Stimulated activated CD4-positive, alpha-beta T cell treated with anti-CD3 and anti-CD28 coated beads, Interleukin-2, amount 100 ng/mL, for 48 hours (primary cell): Measurements from ENCODE around the gene FFAR2.
"Not testable (repeated sequence)": the region's sequence is repeated elsewhere in the genome, so short reads cannot be mapped to it uniquely, and the experiment has no call there.

Experiments used
- DNase-seq, 2 donors: peaks; one replicate each; pipeline ENCODE4 v3.0.0-alpha.2; 2020

Gene FFAR2

GRCh38 chr19:35447606-35448469 is at the start of gene FFAR2:
TSS of gene FFAR2 (plus strand) at chr19:35448257. CDS start at chr19:35449715, 1,458 bp downstream.
- DNase-seq: no peak

- no peak for DNase-seq
Observed at GRCh38 chr19:35398570-35398969, 49.5 kb upstream of the FFAR2 start.

- DNase-seq: no peak
Observed at GRCh38 chr19:35399231-35399630, 48.8 kb upstream of the FFAR2 start.

GRCh38 chr19:35399948-35400772 is 47.9 kb upstream of the FFAR2 start:
- no peak for DNase-seq

- no peak for DNase-seq
Observed at GRCh38 chr19:35400773-35401100, 47.3 kb upstream of the FFAR2 start.

- not testable (repeated sequence) for DNase-seq
Observed at GRCh38 chr19:35401416-35401815, 46.6 kb upstream of the FFAR2 start.

GRCh38 chr19:35403116-35403760 is 44.8 kb upstream of the FFAR2 start:
- DNase-seq: no peak

GRCh38 chr19:35404879-35405622 is 43.0 kb upstream of the FFAR2 start:
- DNase-seq: peak; percentile 55 to 61

- no peak for DNase-seq
Observed at GRCh38 chr19:35407619-35408018, 40.4 kb upstream of the FFAR2 start.

GRCh38 chr19:35408284-35409171 is 39.5 kb upstream of the FFAR2 start:
- no peak for DNase-seq

GRCh38 chr19:35409191-35409590 is 38.9 kb upstream of the FFAR2 start:
- DNase-seq: no peak

GRCh38 chr19:35410487-35410886 is 37.6 kb upstream of the FFAR2 start:
- no peak for DNase-seq

- no peak for DNase-seq
Observed at GRCh38 chr19:35414442-35414841, 33.6 kb upstream of the FFAR2 start.

GRCh38 chr19:35416331-35416730 is 31.7 kb upstream of the FFAR2 start:
- no peak for DNase-seq

- no peak for DNase-seq
Observed at GRCh38 chr19:35417278-35417677, 30.8 kb upstream of the FFAR2 start.

- DNase-seq: no peak
Observed at GRCh38 chr19:35417713-35418534, 30.1 kb upstream of the FFAR2 start.

- DNase-seq: no peak
Observed at GRCh38 chr19:35419046-35419445, 29.0 kb upstream of the FFAR2 start.

- DNase-seq: no peak
Observed at GRCh38 chr19:35419805-35420204, 28.3 kb upstream of the FFAR2 start.

GRCh38 chr19:35421362-35421761 is 26.7 kb upstream of the FFAR2 start:
- no peak for DNase-seq

GRCh38 chr19:35423406-35423805 is 24.7 kb upstream of the FFAR2 start:
- DNase-seq: not testable (repeated sequence)

- no peak for DNase-seq
Observed at GRCh38 chr19:35425682-35426081, 22.4 kb upstream of the FFAR2 start.
